OCI-M1 (cell line): ENCODE results near the gene SNAPIN.

ENCODE experiments used
- DNase-seq: peaks from one replicate; lab custom pipeline; 2025; lab: John Stamatoyannopoulos, UW

The SNAPIN gene

GRCh38 chr1:153678519-153679336, 20.2 kb downstream of the SNAPIN start, which contains the start of gene NPR1:
Gene NPR1 (plus strand): TSS chr1:153678688. CDS start chr1:153679109, 421 bp downstream.
- DNase-seq: no peak

- no peak for DNase-seq
These were observed 21.0 kb downstream of the SNAPIN start for GRCh38 chr1:153679337-153680119.

- no peak for DNase-seq
These were observed 21.6 kb downstream of the SNAPIN start for GRCh38 chr1:153680120-153680403.

GRCh38 chr1:153682730-153683129, 24.2 kb downstream of the SNAPIN start:
- no peak for DNase-seq

GRCh38 chr1:153683854-153684253, 25.4 kb downstream of the SNAPIN start:
- peak; percentile 33 for DNase-seq

- DNase-seq: no peak
These were observed 26.4 kb downstream of the SNAPIN start for GRCh38 chr1:153684892-153685291.

GRCh38 chr1:153685544-153686340, 27.2 kb downstream of the SNAPIN start:
- no peak for DNase-seq

- DNase-seq: no peak
These were observed 29.0 kb downstream of the SNAPIN start for GRCh38 chr1:153687346-153688125.

- no peak for DNase-seq
These were observed 29.8 kb downstream of the SNAPIN start for GRCh38 chr1:153688276-153688675.

- DNase-seq: no peak
These were observed 30.3 kb downstream of the SNAPIN start for GRCh38 chr1:153688736-153689328.

- DNase-seq: no peak
These were observed 35.0 kb downstream of the SNAPIN start for GRCh38 chr1:153693466-153693865.

- no peak for DNase-seq
These were observed 38.2 kb downstream of the SNAPIN start for GRCh38 chr1:153696741-153697140.

- no peak for DNase-seq
These were observed 38.9 kb downstream of the SNAPIN start for GRCh38 chr1:153697191-153698019.

- no peak for DNase-seq
These were observed 39.8 kb downstream of the SNAPIN start for GRCh38 chr1:153698020-153698922.

GRCh38 chr1:153698923-153699714, 40.6 kb downstream of the SNAPIN start:
- DNase-seq: no peak

GRCh38 chr1:153699768-153700167, 41.3 kb downstream of the SNAPIN start:
- no peak for DNase-seq

- no peak for DNase-seq
These were observed 47.0 kb downstream of the SNAPIN start for GRCh38 chr1:153705484-153705883.

GRCh38 chr1:153711026-153711425, 52.5 kb downstream of the SNAPIN start:
- DNase-seq: no peak
